Measurements from ENCODE around the gene TTC13.

The TTC13 gene

GRCh38 chr1:230895452-230895851, 83.2 kb downstream of the TTC13 start:
- Histone ChIP-seq H3K36me3 (ENCODE audit: control insufficient read depth, insufficient read depth, low read length) (no peaks in the 10 kb centered on the region), H3K27me3 (replicated peaks; ENCODE audit: control insufficient read depth, insufficient read depth, low read length) (no peaks in the 10 kb centered on the region), H3K4me3 (replicated peaks; ENCODE audit: low read depth, low read length) (no peak overlapping the region)
- DNase-seq (ENCODE audit: extremely low read depth, insufficient read length), result no peak
- no peak for TF ChIP-seq CTCF (IDR thresholded peaks at IDR 0.05; ENCODE audit: insufficient read depth, low read length, poor library complexity, severe bottlenecking)

- no peak for TF ChIP-seq CTCF (IDR thresholded peaks at IDR 0.05; ENCODE audit: insufficient read depth, low read length, poor library complexity, severe bottlenecking)
- H3K27me3 ChIP-seq (replicated peaks; ENCODE audit: control insufficient read depth, insufficient read depth, low read length), result no peaks in the 10 kb centered on the region
- no peaks in the 10 kb centered on the region for H3K36me3 ChIP-seq (ENCODE audit: control insufficient read depth, insufficient read depth, low read length)
- H3K4me3 ChIP-seq (replicated peaks; ENCODE audit: low read depth, low read length), result no peak overlapping the region
- no peak for DNase-seq (ENCODE audit: extremely low read depth, insufficient read length)
These were observed 84.0 kb downstream of the TTC13 start for GRCh38 chr1:230894664-230895063.

- no peak overlapping the region for H3K4me3 ChIP-seq (replicated peaks; ENCODE audit: low read depth, low read length)
- no peak for DNase-seq (ENCODE audit: extremely low read depth, insufficient read length)
- no peaks in the 10 kb centered on the region for H3K36me3 ChIP-seq (ENCODE audit: control insufficient read depth, insufficient read depth, low read length)
- H3K27me3 ChIP-seq (replicated peaks; ENCODE audit: control insufficient read depth, insufficient read depth, low read length), result no peaks in the 10 kb centered on the region
- TF ChIP-seq CTCF (IDR thresholded peaks at IDR 0.05; ENCODE audit: insufficient read depth, low read length, poor library complexity, severe bottlenecking), result no peak
These were observed 84.6 kb downstream of the TTC13 start for GRCh38 chr1:230894032-230894431.

GRCh38 chr1:230892018-230892491, 86.6 kb downstream of the TTC13 start:
- no peak for TF ChIP-seq CTCF (IDR thresholded peaks at IDR 0.05; ENCODE audit: insufficient read depth, low read length, poor library complexity, severe bottlenecking)
- H3K27me3 ChIP-seq (replicated peaks; ENCODE audit: control insufficient read depth, insufficient read depth, low read length), result no peaks in the 10 kb centered on the region
- H3K4me3 ChIP-seq (replicated peaks; ENCODE audit: low read depth, low read length), result no peak overlapping the region
- DNase-seq (ENCODE audit: extremely low read depth, insufficient read length), result peak; percentile 18
- no peaks in the 10 kb centered on the region for H3K36me3 ChIP-seq (ENCODE audit: control insufficient read depth, insufficient read depth, low read length)

- H3K36me3 ChIP-seq (ENCODE audit: control insufficient read depth, insufficient read depth, low read length), result no peaks in the 10 kb centered on the region
- no peaks in the 10 kb centered on the region for H3K27me3 ChIP-seq (replicated peaks; ENCODE audit: control insufficient read depth, insufficient read depth, low read length)
- no peak for TF ChIP-seq CTCF (IDR thresholded peaks at IDR 0.05; ENCODE audit: insufficient read depth, low read length, poor library complexity, severe bottlenecking)
- no peak for DNase-seq (ENCODE audit: extremely low read depth, insufficient read length)
- no peak overlapping the region for H3K4me3 ChIP-seq (replicated peaks; ENCODE audit: low read depth, low read length)
These were observed 87.2 kb downstream of the TTC13 start for GRCh38 chr1:230891413-230891812.

GRCh38 chr1:230884646-230885045, 94.0 kb downstream of the TTC13 start:
- no peak for TF ChIP-seq CTCF (IDR thresholded peaks at IDR 0.05; ENCODE audit: insufficient read depth, low read length, poor library complexity, severe bottlenecking)
- no peak for DNase-seq (ENCODE audit: extremely low read depth, insufficient read length)
- H3K36me3 ChIP-seq (ENCODE audit: control insufficient read depth, insufficient read depth, low read length), result no peaks in the 10 kb centered on the region
- H3K27me3 ChIP-seq (replicated peaks; ENCODE audit: control insufficient read depth, insufficient read depth, low read length), result peaks cover 2% of the 10 kb centered on the region
- no peak overlapping the region for H3K4me3 ChIP-seq (replicated peaks; ENCODE audit: low read depth, low read length)
